NOMO-1 (cell line): Measurements from ENCODE around the gene NUP58.
"Not testable (repeated sequence)": the region's sequence is repeated elsewhere in the genome, so short reads cannot be mapped to it uniquely, and the experiment has no call there.

ENCODE experiments used
- DNase-seq, 2 experiments: peaks; one replicate each; lab custom pipeline; 2025; ENCODE audit not compliant: unreplicated experiment in 2 of 2; lab: John Stamatoyannopoulos, UW

Gene NUP58

DNA sequence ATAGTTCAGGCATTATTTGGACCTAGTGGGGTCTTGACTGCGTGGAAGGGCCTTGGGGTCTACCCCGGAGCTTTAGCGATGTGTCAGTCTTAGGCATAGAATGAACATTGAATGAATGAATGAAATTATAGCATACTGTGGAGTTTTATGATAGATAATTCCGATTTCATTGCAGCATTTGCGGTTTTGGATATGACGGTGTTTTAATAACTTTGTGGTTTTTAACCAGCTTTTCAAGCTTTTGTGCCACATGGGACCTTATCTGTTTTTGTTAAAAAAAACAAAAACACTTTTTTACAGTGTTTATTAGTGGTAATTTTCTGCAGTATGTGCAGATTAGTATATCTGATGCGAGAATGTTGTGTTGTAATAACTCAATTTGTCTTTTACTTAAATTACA is 696 bp downstream of the NUP58 start:
- DNase-seq: no peak

DNA sequence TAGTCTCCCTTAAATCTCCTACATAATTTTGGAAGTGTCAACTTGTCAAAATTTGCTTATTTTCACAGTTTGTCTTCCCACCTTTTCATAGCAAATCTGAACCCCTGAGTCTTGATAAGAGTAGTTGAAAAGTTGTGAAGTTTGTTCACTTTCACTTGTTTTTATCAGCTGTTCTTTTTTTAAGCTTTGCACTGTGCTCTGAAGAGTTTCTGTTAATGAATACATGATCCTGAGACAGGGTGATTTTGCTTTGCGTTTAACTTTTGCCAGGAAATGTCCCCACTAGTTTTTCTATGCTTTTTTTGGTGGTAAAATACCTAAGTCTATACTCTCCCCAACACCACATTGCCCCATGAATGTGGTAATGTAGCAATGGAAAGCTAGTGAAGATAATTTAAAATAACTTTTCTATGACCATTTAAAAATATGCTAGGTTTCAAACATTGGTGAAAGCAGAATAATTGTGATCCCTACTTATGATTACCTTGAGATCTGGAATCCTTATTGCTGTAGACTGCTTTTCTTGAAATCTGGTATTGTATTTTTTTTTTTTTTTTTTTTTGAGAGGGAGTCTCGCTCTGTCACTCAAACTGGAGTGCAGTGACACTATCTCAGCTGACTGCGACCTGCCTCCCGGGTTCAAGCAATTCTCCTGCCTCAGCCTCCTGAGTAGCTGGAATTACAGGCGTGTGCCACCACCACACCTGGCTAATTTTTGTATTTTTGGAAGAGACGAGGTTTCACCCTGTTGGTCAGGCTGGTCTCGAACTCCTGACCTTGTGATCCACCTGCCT is 5.4 kb downstream of the NUP58 start:
- DNase-seq: no peak

DNA sequence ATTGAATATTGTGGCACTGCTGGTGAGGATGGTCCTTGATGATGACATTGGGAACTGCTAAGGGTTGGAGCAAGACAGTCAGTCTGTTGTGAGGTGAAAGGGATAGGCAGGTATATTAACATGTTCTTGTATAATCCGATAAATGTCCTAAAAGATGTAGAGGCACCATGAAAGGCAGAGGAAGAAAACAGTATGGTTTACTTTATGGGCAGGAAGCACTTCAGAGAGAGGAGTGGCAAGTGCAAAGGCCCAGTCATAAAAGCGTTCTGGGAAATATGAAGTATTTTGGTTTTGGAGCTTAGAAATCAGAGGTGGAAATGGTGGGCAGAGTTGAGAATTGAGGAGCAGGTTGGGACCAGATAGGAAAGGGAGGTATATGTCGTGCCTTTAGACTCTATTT is 9.5 kb downstream of the NUP58 start:
- DNase-seq: no peak

DNA sequence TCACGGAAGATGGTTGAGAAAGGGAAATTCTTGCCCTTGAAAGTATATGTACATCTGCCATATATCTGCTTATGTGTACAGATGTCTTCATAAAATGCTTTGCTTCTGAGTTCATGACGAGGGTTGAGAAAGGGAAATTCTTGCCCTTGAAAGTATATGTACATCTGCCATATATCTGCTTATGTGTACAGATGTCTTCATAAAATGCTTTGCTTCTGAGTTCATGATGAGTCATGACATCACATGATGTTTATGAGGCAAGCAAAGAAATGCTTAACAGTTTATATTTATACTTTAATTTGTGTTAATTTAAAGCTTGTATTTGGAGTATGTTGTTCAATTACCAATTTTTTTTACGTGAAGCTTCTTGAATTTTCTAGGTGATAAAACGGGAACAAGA is 17.5 kb downstream of the NUP58 start:
- DNase-seq: not testable (repeated sequence)

DNA sequence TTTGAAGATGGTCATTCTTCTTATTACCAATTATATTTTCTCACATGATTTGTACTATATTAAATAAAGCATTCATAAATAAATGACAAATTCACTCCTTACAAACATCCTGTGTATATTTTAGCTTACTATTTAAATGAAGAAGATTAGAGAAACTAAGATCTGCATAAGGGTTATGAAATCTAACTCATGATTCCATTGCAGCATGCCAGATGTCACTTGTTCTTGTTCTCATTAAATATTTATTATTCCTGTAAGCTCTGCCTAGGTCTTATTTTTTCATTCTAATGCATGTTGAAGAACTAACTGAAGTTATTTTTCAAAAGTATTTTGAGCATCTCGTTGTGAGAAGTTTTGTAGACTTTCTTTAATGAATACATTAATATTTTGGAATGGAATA is 18.3 kb downstream of the NUP58 start:
- no peak for DNase-seq

GRCh38 chr13:25324100-25324499 is 22.7 kb downstream of the NUP58 start:
- no peak for DNase-seq

DNA sequence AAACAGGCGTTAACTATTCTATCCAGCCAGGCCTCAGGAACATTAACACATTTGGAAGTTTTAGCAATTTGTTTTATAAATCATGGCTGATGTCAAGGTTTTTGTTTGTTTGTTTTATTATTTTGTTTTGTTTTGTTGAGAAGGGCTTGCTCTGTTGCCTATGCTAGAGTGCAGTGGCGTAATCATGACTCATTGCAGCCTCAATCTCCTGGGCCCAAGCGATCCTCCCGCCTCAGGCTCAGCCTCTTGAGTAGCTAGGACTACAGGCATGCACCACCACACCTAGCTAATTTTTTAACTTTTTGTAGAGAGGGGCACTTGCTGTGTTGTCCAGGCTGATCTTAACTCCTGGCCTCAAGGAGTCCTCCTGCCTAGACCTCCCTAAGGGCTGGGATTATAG is 28.3 kb downstream of the NUP58 start:
- DNase-seq: no peak

GRCh38 chr13:25330541-25330940 is 29.1 kb downstream of the NUP58 start:
- no peak for DNase-seq

DNA sequence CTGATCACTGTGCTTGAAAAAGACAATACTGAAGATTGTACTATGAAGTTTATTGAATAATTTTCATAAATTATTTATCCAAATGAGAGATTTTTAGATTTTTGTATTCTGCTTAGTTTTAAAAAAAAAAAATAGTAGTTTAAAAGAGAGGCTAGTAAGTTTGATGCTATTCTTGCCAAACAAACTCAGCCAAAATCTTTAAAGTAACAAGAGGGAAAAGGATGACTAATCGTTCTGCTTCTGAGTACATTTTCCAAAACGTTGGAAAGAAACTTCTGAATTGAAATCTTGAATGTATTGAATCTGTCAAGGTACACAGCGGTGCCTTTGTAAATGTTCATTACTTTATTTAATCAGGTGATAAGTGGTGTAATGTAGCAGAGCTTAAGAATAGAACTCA is 34.4 kb downstream of the NUP58 start:
- no peak for DNase-seq

GRCh38 chr13:25345576-25345975 is 44.2 kb downstream of the NUP58 start:
- no peak for DNase-seq

DNA sequence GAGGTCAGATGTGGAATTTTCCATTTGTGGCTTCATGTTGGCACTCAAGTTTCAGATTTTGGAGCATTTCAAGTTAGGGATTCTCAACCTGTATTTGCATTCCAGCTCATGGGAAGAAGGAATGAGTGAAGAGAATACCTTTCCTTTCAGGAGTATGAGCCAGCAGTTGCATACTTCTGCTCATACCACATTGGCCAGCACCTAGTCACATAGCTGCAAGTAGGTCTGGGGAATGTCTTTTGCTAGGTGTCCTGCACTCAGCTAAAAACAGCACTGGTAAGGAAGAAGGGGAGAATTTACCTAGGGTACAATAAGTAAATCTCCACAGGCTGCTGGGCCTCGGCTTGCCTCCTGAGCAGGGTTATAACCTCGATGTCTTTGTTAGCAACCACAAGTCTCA is 45.7 kb downstream of the NUP58 start:
- DNase-seq: no peak

- no peak for DNase-seq
Observed at GRCh38 chr13:25351404-25351803, 50.0 kb downstream of the NUP58 start.

GRCh38 chr13:25352230-25352629 is 50.8 kb downstream of the NUP58 start:
- no peak for DNase-seq

DNA sequence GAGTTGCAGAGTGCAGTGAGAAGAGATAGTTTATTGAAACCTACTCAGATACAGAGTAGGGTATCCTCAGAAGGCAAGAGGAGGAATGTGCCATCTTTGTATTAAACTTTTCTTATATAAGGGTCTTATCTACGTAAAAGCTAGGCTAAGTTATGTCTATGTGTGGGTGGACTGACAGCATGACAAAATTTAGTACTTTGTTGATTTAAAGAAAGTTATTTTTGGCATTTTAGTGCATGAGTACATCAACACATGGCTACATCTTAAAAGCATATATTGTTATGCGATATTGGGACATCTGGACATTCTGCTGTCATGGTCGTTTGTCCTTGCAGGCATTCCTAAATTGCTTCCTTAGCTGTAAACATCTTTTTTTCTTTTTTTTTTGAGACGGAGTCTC is 51.4 kb downstream of the NUP58 start:
- no peak for DNase-seq

DNA sequence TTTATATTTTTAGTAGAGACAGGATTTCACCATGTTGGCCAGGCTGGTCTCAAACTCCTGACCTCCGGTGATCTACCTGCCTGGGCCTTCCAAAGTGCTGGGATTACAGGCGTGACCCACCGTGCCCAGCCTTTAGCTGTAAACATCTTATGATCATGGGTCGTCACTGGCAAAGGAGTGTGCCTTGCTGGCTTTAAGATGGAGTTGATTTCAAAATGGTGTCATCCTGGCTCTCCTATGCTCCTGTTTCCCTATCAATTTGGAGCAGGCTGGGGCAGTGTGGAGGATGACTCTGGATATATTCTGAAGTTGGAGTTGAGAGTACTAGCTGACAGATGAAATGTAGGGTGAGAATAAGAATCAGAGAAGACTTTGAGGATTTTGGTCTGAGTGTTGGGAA is 51.9 kb downstream of the NUP58 start:
- no peak for DNase-seq

DNA sequence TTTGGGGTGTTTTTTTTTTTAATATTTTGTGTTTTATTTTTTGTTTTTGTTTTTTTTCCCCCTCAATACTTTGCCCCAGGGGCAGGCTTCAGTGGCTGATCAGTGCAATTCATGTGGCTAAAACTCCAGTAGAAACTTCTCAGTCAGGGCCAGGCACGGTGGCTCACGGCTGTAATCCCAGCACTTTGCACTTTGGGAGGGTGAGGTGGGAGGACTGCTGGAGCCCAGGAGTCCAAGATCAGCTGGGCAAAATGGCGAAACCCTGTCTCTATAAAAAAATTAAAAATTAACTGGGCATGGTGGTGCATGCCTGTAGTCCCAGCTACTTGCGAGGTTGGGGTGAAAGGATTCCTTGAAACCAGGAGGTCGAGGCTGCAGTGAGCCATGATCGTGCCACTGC is 53.0 kb downstream of the NUP58 start:
- DNase-seq: no peak

GRCh38 chr13:25360443-25360842 is 59.0 kb downstream of the NUP58 start:
- not testable (repeated sequence) for DNase-seq

- DNase-seq: no peak
Observed at GRCh38 chr13:25365720-25366235, 64.4 kb downstream of the NUP58 start.

GRCh38 chr13:25371158-25371874 is 69.9 kb downstream of the NUP58 start:
- DNase-seq: no peak

- no peak for DNase-seq
Observed at GRCh38 chr13:25371875-25372283, 70.5 kb downstream of the NUP58 start, which contains the start of gene ATP8A2. ATP8A2 (plus strand) TSS chr13:25371974; CDS start chr13:25372213, 239 bp downstream.

DNA sequence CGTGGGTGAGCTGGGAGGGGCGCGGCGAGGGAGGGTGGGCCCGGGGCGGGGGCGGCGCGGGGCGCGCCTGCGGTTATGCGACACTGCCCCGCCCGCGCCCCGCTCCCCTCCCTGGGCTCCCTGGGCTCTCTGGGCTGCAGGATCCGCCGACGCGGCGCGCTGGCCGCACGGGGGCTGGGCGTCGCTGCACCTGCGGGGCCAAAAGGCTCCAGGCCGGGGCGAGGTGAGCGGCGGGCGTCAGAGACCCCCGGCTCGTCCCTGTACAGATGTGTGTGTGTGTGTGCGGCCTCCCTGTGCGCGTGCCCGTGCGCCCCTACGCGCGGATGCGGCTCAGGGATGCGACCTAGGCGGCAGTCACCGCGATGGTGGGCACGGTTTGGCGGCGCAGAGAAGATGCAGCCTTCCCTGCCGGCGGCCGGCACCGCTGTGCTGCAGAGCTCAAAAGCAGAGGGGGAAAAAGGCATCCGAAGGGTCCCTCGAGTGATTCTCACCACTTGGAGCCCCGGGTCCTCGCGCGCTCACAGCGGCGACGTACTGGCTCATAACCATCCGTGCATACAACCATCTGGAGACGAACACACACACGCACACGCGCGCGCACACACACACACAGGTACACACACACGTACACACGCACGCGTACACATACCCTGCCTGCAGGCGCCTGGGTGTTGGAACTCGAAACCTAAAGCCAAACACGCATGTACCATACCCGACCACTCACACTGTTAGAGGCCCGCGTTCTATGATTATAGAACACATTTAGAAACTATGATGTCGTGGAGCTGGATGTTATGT is 71.1 kb downstream of the NUP58 start:
- no peak for DNase-seq
